Endometrial microvascular endothelial cells (primary cell): ENCODE results near the gene CELSR1. TPM values are rescaled to one million over a fixed set of nuclear protein-coding genes. Genes with fewer than 3 reads are reported as not detected.

Experiments used
- in situ Hi-C: cut with HindIII; loops from 2 replicates; pipeline ENCODE4 v1.10.0; 2017; ENCODE audit warnings: low sequenced_read_pairs, low pct_unique_long_range_greater_than_20kb; ENCODE audit errors: inconsistent ontology term
- total RNA-seq: library from RNA; depleted of rRNA; stranded (reverse); fragments of >200 nt; gene quantifications from one replicate; pipeline ENCODE4 v1.2.3, GENCODE V29; 2015; ENCODE audit errors: inconsistent ontology term

Gene CELSR1
- total RNA-seq, 1 donor from 2014 or later = 0.19 TPM

GRCh38 chr22:46577368-46578249 is 40.2 kb upstream of the CELSR1 start:
- in situ Hi-C loops = no loop called here

GRCh38 chr22:46576556-46577367 is 39.3 kb upstream of the CELSR1 start:
- in situ Hi-C loops = no loop called here

- in situ Hi-C loops = no loop called here
Measured at GRCh38 chr22:46575911-46576555, 38.6 kb upstream of the CELSR1 start.

- in situ Hi-C loops = no loop called here
Measured at GRCh38 chr22:46574993-46575910, 37.8 kb upstream of the CELSR1 start.

- in situ Hi-C loops = no loop called here
Measured at GRCh38 chr22:46574438-46574992, 37.1 kb upstream of the CELSR1 start.

GRCh38 chr22:46573781-46574437 is 36.5 kb upstream of the CELSR1 start:
- in situ Hi-C loops = no loop called here

- in situ Hi-C loops = no loop called here
Measured at GRCh38 chr22:46572911-46573780, 35.7 kb upstream of the CELSR1 start.

- in situ Hi-C loops = no loop called here
Measured at GRCh38 chr22:46571642-46572250, 34.3 kb upstream of the CELSR1 start.

GRCh38 chr22:46569848-46570695 is 32.7 kb upstream of the CELSR1 start:
- in situ Hi-C loops = no loop called here

GRCh38 chr22:46569055-46569847 is 31.8 kb upstream of the CELSR1 start:
- in situ Hi-C loops = no loop called here

GRCh38 chr22:46568102-46568809 is 30.8 kb upstream of the CELSR1 start:
- in situ Hi-C loops = no loop called here

- in situ Hi-C loops = no loop called here
Measured at GRCh38 chr22:46567471-46567870, 30.1 kb upstream of the CELSR1 start.

GRCh38 chr22:46564084-46564714 is 26.8 kb upstream of the CELSR1 start:
- in situ Hi-C loops = no loop called here
